EL (cell line): Measurements from ENCODE around the gene NUDT15.
A peak's percentile ranks its signal among the peaks of the same experiment; 100 is the strongest.
"Not testable (repeated sequence)": the region's sequence is repeated elsewhere in the genome, so short reads cannot be mapped to it uniquely, and the experiment has no call there.

Experiments
- DNase-seq: peaks from one replicate; pipeline ENCODE4 v3.0.0-alpha.2; 2016

Gene NUDT15

GRCh38 chr13:48043789-48044503 is 6.4 kb downstream of the NUDT15 start:
- DNase-seq: peak; percentile 66

- DNase-seq: no peak
Observed at GRCh38 chr13:48050550-48050949, 13.0 kb downstream of the NUDT15 start.

GRCh38 chr13:48054601-48055000 is 17.1 kb downstream of the NUDT15 start:
- no peak for DNase-seq

GRCh38 chr13:48055712-48056111 is 18.2 kb downstream of the NUDT15 start:
- no peak for DNase-seq

GRCh38 chr13:48058536-48058935 is 21.0 kb downstream of the NUDT15 start:
- not testable (repeated sequence) for DNase-seq

GRCh38 chr13:48059951-48060350 is 22.4 kb downstream of the NUDT15 start:
- not testable (repeated sequence) for DNase-seq

- peak; percentile 41 for DNase-seq
Observed at GRCh38 chr13:48066310-48066989, 28.9 kb downstream of the NUDT15 start.

GRCh38 chr13:48068036-48068435 is 30.5 kb downstream of the NUDT15 start:
- DNase-seq: no peak

- DNase-seq: no peak
Observed at GRCh38 chr13:48068952-48069351, 31.4 kb downstream of the NUDT15 start.

- DNase-seq: no peak
Observed at GRCh38 chr13:48069573-48069972, 32.0 kb downstream of the NUDT15 start.

GRCh38 chr13:48070942-48071341 is 33.4 kb downstream of the NUDT15 start:
- DNase-seq: no peak

GRCh38 chr13:48072304-48072703 is 34.8 kb downstream of the NUDT15 start:
- DNase-seq: no peak

- no peak for DNase-seq
Observed at GRCh38 chr13:48072787-48073186, 35.3 kb downstream of the NUDT15 start.

GRCh38 chr13:48074006-48074405 is 36.5 kb downstream of the NUDT15 start:
- no peak for DNase-seq

- no peak for DNase-seq
Observed at GRCh38 chr13:48078251-48078656, 40.7 kb downstream of the NUDT15 start.

GRCh38 chr13:48081739-48082138 is 44.2 kb downstream of the NUDT15 start:
- DNase-seq: no peak

- no peak for DNase-seq
Observed at GRCh38 chr13:48086272-48086671, 48.7 kb downstream of the NUDT15 start.

GRCh38 chr13:48093588-48093987 is 56.1 kb downstream of the NUDT15 start:
- DNase-seq: no peak

- DNase-seq: peak; percentile 8
Observed at GRCh38 chr13:48094404-48094780, 56.9 kb downstream of the NUDT15 start.

- peak; percentile 91 for DNase-seq
Observed at GRCh38 chr13:48094781-48095502, 57.4 kb downstream of the NUDT15 start, which contains the start of gene MED4. Gene MED4, minus strand, starts transcription at chr13:48095104. Its CDS starts 26 bp downstream, at chr13:48095078.

GRCh38 chr13:48096670-48097069 is 59.1 kb downstream of the NUDT15 start:
- no peak for DNase-seq
